Effector CD4-positive, alpha-beta T cell (primary cell): ENCODE results near the gene OSCAR.
"Not testable (repeated sequence)": the region's sequence is repeated elsewhere in the genome, so short reads cannot be mapped to it uniquely, and the experiment has no call there.

ENCODE experiments used
- DNase-seq: peaks from one replicate; pipeline ENCODE4 v3.0.0-alpha.2; 2020

Gene OSCAR

GRCh38 chr19:54124393-54124792, 23.8 kb upstream of the OSCAR start:
- no peak for DNase-seq

GRCh38 chr19:54123682-54124081, 23.1 kb upstream of the OSCAR start:
- DNase-seq: no peak

DNA sequence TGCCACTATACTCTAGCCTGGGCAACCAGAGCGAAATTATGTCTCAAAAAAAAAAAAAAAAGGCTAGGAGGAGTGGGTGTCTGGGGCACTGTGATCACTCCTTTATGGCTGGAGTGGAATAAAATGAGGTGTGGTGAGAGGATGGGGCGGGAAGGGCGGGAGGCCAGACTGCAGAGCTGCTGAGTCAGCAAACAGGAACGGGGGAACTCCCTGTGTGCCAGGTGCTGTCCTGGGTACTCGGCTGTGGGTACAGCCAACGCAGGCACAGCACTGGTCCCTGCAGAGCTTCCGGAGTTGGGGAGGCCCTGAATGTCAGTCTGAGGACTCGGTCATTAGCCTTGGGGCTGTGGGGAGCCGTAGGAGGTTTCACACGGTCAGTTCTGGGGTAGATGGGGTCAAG, 20.7 kb upstream of the OSCAR start:
- DNase-seq: no peak

GRCh38 chr19:54115109-54116063, 14.8 kb upstream of the OSCAR start, which contains the start of the genes PRPF31 and TFPT:
PRPF31 (plus strand) TSS chr19:54115754; CDS start chr19:54118279, 2,525 bp downstream.
TFPT (minus strand) TSS chr19:54115657; CDS start chr19:54115269, 388 bp downstream.
- DNase-seq: peak; percentile 98

- DNase-seq: peak; percentile 41
These were observed 13.9 kb upstream of the OSCAR start for GRCh38 chr19:54114340-54115108.

GRCh38 chr19:54109651-54110050, 9.0 kb upstream of the OSCAR start:
- no peak for DNase-seq

DNA sequence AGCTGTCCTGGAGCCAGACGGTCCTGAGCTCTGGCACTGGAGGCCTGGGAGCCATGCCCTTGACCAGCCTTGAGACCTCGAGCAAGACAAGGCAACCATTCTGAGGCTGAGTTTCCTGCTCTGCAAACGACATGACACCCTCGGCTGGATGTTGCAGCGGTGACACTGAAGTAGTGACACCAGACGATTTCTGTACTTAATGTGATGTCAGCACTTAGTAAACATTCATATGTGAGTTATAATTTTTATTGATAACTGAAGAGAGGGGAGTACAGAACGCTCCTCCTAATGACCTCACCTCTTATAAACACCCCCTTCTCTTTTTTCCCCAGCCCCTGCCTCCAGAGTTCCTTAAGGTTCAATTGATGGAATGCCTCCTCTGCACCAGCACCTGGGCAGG, 7.9 kb upstream of the OSCAR start:
- DNase-seq: no peak

DNA sequence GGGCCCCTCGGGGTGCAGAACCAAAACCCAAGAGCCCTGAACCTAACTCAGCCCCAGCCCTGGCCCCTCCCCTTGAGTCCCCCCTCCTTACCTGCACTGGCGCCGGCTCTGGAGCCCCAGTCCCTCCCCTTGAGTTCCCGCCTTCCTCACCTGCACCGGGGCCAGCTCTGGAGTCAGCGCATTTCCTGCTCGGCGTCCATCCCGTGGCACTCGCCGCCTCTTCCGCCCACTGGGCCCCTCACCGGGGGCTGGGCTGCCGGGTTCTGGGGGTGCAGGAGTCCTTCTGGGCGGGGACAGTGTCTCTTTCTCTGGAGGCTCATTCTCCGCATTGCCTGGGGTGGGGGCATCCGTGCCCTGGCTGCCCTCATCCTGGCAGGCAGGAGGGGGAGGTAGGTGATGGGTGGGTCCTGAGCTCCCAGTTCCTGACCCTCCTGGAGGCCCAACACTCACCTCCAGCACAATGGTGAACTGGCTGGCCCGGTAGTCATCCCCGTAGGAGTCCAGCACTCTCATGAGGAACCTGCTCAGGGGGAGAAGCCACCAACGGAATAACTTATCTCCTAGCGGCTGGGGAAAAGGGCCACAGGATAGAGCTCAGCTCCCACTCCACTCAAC, 7.4 kb upstream of the OSCAR start:
- DNase-seq: no peak

GRCh38 chr19:54106716-54107115, 6.1 kb upstream of the OSCAR start:
- DNase-seq: no peak

GRCh38 chr19:54105796-54106195, 5.2 kb upstream of the OSCAR start:
- DNase-seq: no peak

GRCh38 chr19:54104998-54105715, 4.6 kb upstream of the OSCAR start:
- no peak for DNase-seq

- peak; percentile 98 for DNase-seq
These were observed 2.0 kb upstream of the OSCAR start, which contains the start of gene NDUFA3 for GRCh38 chr19:54102421-54103169. NDUFA3 (plus strand) TSS chr19:54102855; CDS start chr19:54102879, 24 bp downstream.

DNA sequence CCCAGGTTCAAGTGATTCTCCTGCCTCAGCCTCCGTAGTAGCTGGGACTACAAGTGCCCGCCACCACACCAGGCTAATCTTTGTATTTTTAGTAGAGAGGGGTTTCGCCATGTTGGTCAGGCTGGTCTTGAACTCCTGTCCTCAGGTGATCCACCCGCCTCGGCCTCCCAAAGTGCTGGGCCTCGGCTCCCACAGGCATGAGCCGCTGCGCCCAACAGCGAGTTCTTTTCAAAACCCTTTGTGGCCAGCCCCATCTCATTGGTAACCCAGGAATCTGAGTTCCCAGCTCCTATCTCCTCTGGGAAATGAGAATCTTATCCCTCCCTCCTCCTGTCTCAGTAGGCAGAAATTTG, 724 bp downstream of the OSCAR start:
- DNase-seq: not testable (repeated sequence)

DNA sequence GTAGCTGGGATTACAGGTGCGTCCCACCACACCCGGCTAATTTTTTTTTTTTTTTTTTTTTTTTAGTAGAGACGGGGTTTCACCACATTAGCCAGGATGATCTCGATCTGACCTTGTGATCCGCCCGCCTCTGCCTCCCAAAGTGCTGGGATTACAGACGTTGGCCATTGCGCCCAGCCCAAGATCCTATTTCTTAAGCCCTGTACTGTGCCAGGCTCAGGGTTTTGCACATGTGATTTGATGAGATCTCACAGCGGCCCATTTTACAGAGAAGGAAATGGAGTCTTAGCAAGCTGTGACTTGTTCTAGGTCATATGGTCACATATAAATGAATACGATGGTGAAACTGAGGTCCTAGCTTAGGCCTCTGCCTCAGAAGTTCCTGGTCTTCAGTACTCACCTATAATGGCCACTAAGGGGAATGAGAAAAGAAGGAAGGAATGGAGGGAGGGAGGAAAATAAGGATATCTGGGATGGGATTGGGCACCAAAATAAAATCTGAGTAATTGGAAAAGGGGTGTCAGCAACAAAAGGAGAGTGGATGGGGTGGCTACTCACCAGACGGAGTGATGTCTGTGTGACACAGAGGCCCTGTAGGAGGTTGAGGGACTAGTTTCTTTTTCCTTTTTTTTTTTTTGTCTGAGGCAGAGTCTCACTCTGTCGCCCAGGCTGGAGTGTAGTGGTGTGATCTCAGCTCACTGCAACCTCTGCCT, 1.3 kb downstream of the OSCAR start:
- DNase-seq: no peak

DNA sequence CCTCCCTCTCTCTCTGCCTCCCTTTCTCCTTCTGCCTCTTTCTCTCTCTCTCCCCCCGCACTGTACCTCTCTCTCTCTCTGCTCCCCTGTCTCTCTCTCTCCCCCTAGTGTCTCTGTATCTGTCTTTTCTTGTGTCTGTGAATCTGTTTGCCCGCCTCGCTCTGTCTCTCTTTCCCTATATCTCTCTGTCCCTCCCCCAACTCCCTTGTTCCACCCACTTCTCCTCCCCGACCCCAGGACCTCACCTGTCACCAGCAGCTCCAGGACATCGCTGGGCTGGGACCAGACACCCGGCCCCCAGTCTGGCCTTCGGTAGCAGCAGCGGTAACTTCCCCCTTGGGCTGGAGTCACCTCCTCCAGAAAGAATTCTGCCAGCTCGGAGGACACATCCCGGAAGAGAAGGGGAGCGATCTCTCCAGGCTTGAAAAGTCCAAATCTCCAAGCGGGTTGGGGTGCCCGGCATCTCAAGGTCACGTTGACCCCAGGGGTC, 3.9 kb downstream of the OSCAR start:
- DNase-seq: no peak

GRCh38 chr19:54095859-54096616, 4.6 kb downstream of the OSCAR start:
- peak; percentile 35 for DNase-seq

DNA sequence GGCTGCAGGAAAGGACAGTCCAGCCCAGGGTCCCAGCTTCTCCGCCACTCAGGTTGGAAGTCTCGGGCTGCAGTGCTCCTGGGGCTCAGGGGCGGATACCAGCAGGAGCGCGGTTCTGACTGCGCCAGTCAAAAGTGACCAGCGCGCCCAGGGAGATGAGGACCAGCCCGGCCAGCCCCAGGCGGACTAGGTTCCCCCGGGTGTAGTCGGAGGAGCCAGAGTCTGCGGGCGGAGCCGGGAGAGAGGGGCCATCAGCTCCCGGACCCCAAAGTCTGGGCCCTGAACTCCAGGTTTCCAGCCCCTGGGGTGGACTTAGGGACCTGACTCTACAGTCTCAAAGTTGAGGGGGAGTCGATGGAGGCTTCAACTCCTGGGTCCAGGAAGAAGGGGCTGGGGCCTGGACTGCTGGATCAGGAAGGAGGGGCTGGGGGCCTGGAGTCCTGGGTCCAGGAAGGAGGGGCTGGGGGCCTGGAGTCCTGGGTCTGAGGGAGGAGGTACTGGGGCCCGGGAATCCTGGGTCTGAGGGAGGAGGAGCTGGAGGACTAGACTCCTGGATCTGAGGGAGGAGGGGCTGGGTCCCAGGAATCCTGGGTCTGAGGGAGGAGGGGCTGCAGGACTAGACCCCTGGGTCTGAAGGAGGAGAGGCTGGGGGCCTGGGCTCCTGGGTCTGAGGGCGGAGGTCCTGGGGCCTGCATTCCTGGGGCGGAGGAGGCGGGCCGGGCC, 5.3 kb downstream of the OSCAR start:
- DNase-seq: no peak

- DNase-seq: no peak
These were observed 6.1 kb downstream of the OSCAR start for GRCh38 chr19:54094426-54095000.

DNA sequence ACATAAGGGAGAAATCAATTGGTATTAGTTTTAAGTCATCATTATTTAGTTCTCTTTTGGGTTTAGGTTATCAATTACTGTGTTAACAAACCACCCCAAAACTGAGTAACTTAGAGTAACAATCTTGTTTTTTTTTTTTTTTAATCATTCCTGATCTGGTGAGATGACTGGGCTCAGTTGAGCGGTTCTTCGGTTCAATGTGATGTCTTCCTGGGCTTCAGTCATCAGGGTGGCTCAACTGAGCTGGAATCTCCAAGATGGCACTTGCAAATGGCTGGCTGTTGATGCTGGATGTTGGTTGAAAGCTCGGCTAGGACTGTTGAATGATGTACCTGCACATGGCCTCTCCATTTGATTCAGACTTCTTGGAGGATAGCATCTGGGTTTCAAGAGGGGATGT, 16.2 kb downstream of the OSCAR start:
- DNase-seq: no peak
